SK-N-MC (cell line): Measurements from ENCODE around the gene KCNQ1.

Experiments used
- EZH2 ChIP-seq: fragments of 200-600 bp; sonication (generic); IDR thresholded peaks from one replicate; pipeline ENCODE4 v1.6.1; 2017; ENCODE audit warnings: antibody characterized with exemption
- POLR2AphosphoS5 ChIP-seq: IDR thresholded peaks from 2 replicates; pipeline ENCODE4 v1.6.1; 2012; ENCODE audit warnings: mild to moderate bottlenecking, low read depth, low read length, borderline replicate concordance

- no peak for TF ChIP-seq POLR2AphosphoS5
- no peak for TF ChIP-seq EZH2
Measured at GRCh38 chr11:2867142-2867541, 422.3 kb downstream of the KCNQ1 start.
